HG03565 (cell line): ENCODE data around the gene SLC38A8.

Experiments
- ATAC-seq: cut with Tn5 transposase; IDR thresholded peaks from one replicate; pipeline ENCODE4 v1.9.1; 2021; ENCODE audit warnings: mild to moderate bottlenecking, moderate library complexity; ENCODE audit not compliant: unreplicated experiment

SLC38A8 gene

GRCh38 chr16:83973077-83973476 is 69.5 kb downstream of the SLC38A8 start:
- no peak for ATAC-seq

- no peak for ATAC-seq
Measured at GRCh38 chr16:83972256-83973008, 70.2 kb downstream of the SLC38A8 start.

- no peak for ATAC-seq
Measured at GRCh38 chr16:83971165-83972130, 71.1 kb downstream of the SLC38A8 start.

- no peak for ATAC-seq
Measured at GRCh38 chr16:83970430-83970815, 72.2 kb downstream of the SLC38A8 start.

DNA sequence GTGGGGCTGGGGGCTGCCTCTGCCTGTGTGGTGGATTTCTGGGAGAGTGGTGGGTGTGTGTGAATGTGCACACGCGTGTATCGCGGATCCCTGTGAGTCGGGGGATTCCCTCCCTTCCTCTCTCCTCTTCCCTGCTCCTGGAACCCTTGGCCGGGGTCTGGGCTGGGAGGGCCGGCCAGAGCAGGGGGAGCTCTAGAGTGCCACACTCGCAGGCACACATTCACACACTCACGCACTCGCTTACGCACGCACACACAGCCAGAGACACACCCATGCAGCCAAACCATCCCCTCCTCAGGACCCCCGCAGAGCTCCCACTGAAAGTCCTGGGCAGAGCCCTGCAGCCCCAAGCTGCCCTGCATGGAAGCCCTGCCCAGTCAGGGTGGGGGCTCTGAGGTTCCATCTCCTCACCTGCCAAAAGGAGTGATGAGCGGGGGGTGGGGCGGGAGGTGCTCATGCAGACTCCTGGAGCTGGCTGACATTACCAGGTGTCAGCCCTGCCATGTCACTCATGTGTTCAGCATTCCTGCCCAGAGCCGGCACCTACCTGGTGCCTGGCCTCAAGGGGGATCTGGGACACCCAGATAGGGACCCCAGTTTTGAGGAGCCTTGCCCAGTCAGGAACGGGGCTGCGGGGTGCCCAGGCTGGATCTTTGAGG is 72.7 kb downstream of the SLC38A8 start:
- no peak for ATAC-seq

DNA sequence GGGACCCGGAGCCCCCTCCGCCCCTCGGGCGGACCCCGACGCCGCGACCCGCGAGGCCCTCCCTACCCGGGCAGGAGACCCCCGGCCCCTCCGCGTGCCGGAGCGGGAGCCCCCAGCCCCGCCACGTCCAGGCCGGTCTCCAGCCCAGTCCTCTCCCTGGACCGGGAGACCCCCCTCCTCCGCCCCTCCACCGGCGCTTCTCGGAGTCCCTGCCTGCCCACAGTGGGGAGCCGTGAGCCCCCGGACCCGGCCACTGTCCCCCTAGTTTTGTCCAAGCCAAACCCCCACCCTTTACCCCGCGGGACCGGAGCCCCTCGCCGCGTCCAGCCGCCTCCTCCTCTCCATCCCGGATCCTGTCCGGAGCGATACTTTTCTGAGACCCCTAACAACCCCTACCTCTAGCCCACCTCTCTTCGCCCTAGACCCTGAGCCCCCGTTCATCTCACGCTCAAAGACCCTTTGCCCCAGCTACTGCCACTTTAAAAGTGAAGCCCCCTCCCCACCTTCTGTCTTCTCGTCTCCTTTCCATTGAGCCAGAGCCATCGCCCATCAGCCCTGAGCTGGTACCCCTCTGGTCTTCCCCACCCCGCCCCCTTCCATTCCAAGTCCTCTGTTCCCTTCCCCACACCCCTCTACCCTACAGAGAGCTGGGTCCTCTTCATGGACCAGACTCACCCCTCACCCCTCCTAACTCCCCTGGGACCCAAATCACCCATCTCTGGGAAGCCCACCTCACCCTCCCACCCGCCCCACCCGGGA is 73.5 kb downstream of the SLC38A8 start:
- ATAC-seq, result no peak

- ATAC-seq, result no peak
Measured at GRCh38 chr16:83968306-83968851, 74.2 kb downstream of the SLC38A8 start.

DNA sequence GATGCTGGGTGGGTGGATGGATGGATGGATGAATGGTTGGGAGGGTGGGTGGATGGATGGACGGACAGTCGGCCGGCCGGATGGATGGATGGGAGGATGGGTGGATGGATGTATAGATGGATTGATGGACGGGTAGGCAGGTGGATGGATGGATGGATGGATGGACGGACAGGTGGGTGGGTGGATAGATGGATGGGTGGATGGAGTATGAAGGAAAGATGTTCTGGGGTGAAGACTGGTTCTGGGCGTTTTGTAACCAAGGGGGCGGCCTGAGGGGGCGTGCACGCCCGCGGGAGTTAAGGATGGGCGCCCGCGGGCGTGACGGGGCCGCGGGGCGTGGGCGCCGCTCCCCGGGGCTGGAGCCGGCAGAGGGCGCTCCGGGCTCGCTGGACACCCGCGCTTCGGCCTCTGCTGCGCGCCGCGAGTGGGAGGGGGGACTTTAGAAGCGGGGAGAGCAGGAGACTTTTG is 74.7 kb downstream of the SLC38A8 start, which contains the start of gene NECAB2:
TSS of gene NECAB2 (plus strand) at position 407 of the 468 bp plus-strand sequence. CDS start 405 bp downstream, outside the sequence.
- no peak for ATAC-seq

- no peak for ATAC-seq
Measured at GRCh38 chr16:83967091-83967490, 75.5 kb downstream of the SLC38A8 start.

DNA sequence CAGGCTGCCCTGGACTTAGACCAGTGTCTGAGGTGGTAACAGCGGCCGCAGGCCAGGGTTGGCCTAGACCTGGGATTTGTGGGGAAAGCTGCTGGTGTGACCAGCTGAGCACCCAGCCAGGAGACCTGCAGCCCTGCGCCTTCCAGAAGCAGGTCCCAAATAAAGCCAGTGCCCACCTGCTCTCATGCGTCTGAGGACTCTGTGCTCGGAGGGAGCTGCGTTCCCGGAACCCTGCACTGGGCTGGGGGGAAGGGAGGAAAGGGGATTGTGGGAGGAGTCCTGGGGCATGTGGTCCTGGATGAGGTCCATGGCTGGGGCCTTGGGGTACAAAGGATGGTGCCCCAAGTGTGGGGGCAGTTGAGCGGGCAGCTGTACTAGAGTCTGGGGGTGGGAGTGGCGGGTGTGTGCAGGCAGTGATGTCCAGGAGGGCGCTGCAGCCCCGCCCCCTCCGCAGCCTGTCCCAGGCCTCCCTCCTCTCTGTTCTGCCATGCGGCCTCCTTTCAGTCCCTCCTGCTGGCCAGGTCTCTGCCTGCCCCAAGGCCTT is 76.4 kb downstream of the SLC38A8 start:
- ATAC-seq, result no peak

GRCh38 chr16:83965444-83966152 is 77.0 kb downstream of the SLC38A8 start:
- no peak for ATAC-seq

- ATAC-seq, result no peak
Measured at GRCh38 chr16:83964684-83965443, 77.7 kb downstream of the SLC38A8 start.

DNA sequence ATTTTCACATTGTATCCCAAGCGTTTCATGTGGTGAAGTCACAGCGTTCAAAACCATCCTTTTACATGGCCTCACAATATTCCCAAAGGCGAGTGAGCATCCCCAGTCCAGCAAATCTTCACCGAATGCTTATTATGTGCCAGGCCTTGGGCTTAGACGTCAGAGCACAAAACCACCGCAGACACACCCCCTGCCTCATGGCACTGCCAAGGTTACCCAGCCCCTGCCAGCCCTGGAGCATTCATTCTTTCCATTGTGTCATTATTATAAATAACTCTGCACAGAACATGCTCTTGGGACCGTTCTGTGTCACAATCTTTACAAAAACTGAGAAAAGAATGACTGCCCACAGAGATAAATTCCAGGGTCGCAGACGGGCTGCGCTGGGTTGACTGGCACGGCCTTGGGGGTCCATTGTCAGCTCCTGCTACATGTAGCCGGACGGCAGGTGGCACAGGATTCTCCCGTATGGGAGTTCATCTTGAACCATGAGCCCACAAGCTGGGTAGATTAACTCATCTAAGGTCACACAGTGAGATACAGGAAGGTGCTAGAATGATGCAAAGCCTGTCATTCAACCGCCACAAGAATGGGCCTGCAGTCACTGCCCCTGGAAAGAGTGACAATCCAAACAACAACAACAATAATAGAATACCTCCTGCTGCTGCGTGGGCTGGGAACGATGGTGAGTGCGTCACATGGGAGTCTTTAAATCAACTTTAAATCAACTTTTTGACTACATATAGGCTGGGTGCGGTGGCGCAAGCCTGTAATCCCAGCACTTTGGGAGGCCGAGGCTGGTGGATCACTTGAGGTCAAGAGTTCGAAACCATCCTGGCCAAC is 79.1 kb downstream of the SLC38A8 start:
- no peak for ATAC-seq

DNA sequence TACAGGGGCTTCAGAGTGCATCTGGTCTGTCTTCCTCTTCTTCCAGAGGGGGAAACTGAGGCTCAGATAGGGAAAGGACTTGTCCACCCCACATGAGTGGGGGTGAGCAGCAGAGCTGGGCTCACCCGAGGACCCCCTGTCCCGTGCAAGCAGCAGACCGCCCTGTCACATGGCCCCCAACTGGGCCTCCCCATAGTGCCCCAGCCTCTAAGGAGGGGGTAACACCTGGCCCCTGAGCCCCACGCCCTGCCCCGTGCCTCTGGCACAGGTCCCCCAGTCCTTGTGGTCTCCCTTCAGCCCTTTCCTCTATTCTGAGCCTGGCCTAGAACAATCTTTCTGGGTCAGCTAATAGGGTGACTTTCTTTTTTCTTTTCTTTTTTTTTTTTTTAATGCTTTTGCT is 81.0 kb downstream of the SLC38A8 start:
- no peak for ATAC-seq

DNA sequence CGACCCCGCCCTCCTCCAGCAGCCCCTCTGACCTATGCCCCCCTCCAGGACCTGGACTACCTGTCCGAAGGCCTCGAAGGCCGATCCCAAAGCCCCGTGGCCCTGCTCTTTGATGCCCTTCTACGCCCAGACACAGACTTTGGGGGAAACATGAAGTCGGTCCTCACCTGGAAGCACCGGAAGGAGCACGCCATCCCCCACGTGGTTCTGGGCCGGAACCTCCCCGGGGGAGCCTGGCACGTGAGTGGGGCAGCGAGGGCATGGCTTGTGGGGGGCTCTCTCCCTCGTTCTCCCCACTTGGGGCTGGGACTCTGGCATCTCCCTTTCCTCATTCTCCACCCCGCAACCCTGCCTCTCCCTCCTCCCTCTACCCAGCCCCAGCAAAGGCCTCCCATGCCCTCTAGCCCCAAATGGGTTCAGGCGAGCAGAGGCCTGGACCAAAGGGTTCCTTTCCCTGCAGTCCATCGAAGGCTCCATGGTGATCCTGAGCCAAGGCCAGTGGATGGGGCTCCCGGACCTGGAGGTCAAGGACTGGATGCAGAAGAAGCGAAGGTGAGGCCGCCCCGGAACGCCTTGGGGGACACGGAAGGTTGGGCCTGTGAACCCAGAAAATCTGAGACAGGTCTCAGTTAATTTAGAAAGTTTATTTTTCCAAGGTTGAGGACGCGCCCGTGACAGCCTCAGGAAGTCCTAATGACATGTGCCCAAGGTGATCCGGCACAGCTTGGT is 81.9 kb downstream of the SLC38A8 start:
- no peak for ATAC-seq
